ENCODE measurements around the gene TNIK. TPM values are rescaled to one million over a fixed set of nuclear protein-coding genes. Genes with fewer than 3 reads are reported as not detected.
"Not testable (repeated sequence)": the region's sequence is repeated elsewhere in the genome, so short reads cannot be mapped to it uniquely, and the experiment has no call there.

Gene TNIK
- total RNA-seq, 6 donors from 2014 or later = 23.2 to 74.4 (median 38.3) TPM

DNA sequence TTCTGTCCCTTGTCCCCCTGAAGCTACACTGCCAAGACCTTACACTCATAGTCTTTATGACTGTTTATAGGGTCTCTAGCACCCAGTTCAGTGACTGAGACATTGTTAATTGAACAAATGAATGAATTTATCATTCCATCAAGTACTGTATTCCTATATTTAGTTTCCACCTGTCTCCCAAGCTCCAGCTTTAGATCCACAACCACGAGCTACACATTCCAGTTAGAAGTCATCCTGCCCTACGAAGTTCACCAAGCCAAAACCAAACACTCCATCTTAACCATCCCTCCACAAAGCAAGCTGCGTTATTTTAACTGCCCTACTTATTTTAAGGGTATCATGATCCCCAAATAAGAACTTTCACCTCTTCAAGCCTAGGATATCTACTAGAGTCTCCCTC, 31.3 kb downstream of the TNIK start:
- Histone ChIP-seq H3K36me3 (no peaks in the 10 kb centered on the region), H3K9me3 (no peaks in the 10 kb centered on the region), H3K4me1 (no peaks in the 10 kb centered on the region), H3K27ac (no peak overlapping the region), H3K4me3 (no peak overlapping the region), H3K27me3 (no peaks in the 10 kb centered on the region)
- TF ChIP-seq POLR2A (IDR thresholded peaks at IDR 0.05) = no peak
- TF ChIP-seq, protein P1, sequence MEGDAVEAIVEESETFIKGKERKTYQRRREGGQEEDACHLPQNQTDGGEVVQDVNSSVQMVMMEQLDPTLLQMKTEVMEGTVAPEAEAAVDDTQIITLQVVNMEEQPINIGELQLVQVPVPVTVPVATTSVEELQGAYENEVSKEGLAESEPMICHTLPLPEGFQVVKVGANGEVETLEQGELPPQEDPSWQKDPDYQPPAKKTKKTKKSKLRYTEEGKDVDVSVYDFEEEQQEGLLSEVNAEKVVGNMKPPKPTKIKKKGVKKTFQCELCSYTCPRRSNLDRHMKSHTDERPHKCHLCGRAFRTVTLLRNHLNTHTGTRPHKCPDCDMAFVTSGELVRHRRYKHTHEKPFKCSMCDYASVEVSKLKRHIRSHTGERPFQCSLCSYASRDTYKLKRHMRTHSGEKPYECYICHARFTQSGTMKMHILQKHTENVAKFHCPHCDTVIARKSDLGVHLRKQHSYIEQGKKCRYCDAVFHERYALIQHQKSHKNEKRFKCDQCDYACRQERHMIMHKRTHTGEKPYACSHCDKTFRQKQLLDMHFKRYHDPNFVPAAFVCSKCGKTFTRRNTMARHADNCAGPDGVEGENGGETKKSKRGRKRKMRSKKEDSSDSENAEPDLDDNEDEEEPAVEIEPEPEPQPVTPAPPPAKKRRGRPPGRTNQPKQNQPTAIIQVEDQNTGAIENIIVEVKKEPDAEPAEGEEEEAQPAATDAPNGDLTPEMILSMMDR (IDR thresholded peaks at IDR 0.05) = no peak
- TF ChIP-seq EP300 (IDR thresholded peaks at IDR 0.05) = no peak
- no peak for TF ChIP-seq POLR2AphosphoS5 (IDR thresholded peaks at IDR 0.05)
- DNase-seq = no peak
- no peak for ATAC-seq (ENCODE audit: low FRiP score in 2 of 2)
- 90 to 91% methylated on average over 3 of the region's 3 CpGs for WGBS, 2 donors

DNA sequence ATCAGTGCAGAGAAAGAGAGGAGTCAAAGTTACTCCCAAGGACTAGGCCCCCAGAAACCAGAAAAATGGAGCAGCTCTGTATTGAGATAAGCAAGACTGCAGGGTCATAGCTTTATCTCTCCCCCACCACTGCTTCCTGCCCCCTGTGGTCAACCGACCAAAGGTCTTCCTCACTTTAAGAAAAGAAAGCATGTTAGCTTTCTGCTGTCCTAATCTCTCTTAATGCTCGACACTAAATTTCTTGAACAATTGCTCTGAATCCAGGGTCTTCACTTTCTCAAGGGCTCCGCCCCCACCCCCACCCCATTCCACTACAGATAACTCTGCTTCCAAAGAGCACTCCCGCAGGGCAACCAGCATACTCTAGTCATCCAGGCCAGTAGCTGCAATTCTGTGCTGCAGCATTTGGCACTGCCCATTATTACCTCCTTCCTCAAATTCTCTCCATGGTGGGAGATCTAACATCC, 31.9 kb downstream of the TNIK start:
- TF ChIP-seq POLR2AphosphoS5 (IDR thresholded peaks at IDR 0.05) (no peak), EP300 (IDR thresholded peaks at IDR 0.05) (no peak)
- ATAC-seq (ENCODE audit: low FRiP score in 2 of 2) (no peak), DNase-seq (no peak)
- H3K36me3 ChIP-seq = no peaks in the 10 kb centered on the region
- no peaks in the 10 kb centered on the region for H3K9me3 ChIP-seq
- no peak overlapping the region for H3K4me3 ChIP-seq
- no peaks in the 10 kb centered on the region for H3K27me3 ChIP-seq
- WGBS, 2 donors = 46 to 54% methylated on average over 4 of the region's 4 CpGs
- H3K27ac ChIP-seq = no peak overlapping the region
- H3K4me1 ChIP-seq = no peaks in the 10 kb centered on the region

DNA sequence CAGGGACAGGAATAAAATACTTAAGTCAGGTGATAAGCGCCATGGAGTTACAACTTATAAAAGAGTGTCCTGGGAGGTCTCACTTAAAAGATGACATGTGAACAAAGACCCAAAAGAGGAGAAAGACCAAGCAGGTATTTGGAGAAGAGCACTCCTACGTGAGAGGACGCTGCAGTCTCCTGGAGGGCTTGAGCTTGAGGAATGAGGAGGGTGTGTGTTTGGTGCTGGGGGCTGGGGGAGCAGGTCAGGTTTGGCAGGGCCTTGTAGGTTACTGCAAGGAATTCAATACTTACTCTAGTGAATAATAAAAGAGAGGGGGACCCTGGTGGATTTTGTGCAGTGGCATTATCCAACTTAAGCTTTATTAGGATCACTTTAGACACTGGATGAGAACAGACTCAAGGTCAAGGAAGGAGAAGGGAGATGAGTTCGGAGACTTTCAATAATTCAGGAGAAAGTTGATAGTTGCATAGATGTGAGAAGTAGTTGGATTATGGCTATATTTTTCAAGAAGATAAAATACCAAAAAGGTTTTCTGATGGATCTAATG, 32.4 kb downstream of the TNIK start:
- DNase-seq (no peak), ATAC-seq (ENCODE audit: low FRiP score in 2 of 2) (no peak)
- Histone ChIP-seq H3K36me3 (no peaks in the 10 kb centered on the region), H3K27me3 (no peaks in the 10 kb centered on the region), H3K27ac (no peak overlapping the region), H3K4me3 (no peak overlapping the region), H3K9me3 (no peaks in the 10 kb centered on the region), H3K4me1 (no peaks in the 10 kb centered on the region)
- TF ChIP-seq POLR2A (IDR thresholded peaks at IDR 0.05) (no peak), EP300 (IDR thresholded peaks at IDR 0.05) (no peak), POLR2AphosphoS5 (IDR thresholded peaks at IDR 0.05) (no peak)
- TF ChIP-seq, protein P1 (IDR thresholded peaks at IDR 0.05) = no peak
- WGBS, 2 donors = 81 to 87% methylated on average over 4 of the region's 4 CpGs

DNA sequence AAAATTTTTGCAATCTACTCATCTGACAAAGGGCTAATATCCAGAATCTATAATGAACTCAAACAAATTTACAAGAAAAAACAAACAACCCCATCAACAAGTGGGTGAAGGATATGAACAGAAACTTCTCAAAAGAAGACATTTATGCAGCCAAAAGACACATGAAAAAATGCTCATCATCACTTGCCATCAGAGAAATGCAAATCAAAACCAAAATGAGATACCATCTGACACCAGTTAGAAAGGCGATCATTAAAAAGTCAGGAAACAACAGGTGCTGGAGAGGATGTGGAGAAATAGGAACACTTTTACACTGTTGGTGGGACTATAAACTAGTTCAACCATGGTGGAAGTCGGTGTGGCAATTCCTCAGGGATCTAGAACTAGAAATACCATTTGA, 36.1 kb downstream of the TNIK start:
- H3K4me3 ChIP-seq; H3K27me3 ChIP-seq; H3K4me1 ChIP-seq; H3K36me3 ChIP-seq; H3K27ac ChIP-seq; ATAC-seq (ENCODE audit: low FRiP score in 2 of 2); H3K9me3 ChIP-seq; DNase-seq: not testable (repeated sequence)
- WGBS, 2 donors = 91 to 96% methylated on average over 2 of the region's 2 CpGs

DNA sequence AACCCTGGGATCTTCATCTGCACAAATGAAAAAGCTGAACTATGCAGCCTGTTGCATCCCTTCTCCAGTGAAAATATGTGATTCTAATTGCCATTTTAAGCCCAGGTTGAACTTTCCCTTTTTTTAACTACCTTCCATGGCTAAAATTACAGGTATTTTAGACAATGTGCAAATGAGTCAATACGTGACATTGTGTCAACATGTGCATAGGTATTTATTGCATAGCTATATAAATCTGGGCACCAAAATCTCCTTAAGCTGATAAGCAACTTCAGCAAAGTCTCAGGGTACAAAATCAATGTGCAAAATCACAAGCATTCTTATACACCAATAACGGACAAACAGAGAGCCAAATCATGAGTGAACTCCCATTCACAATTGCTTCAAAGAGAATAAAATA, 37.4 kb downstream of the TNIK start:
- not testable (repeated sequence) for H3K9me3 ChIP-seq; H3K27ac ChIP-seq; H3K36me3 ChIP-seq; DNase-seq; H3K4me1 ChIP-seq; H3K4me3 ChIP-seq; ATAC-seq (ENCODE audit: low FRiP score in 2 of 2); H3K27me3 ChIP-seq
- 66 to 84% methylated on average over 2 of the region's 2 CpGs for WGBS, 2 donors

DNA sequence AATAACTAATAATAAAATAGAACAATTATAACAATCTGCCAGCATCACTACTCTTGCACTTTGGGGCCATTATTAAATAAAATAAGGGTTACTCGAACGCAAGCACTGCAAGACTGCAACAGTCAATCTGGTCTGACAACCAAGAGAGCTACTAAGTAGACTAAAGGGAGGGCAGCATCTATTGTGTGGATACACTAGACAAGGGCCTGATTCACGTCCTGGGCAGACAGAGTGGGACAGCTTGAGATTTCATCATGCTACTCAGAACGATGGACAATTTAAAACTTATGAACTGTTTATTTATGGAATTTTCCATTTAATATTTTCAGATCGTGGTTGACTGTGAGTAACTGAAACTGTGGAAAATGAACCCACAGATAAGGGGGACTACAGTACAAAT, 39.5 kb downstream of the TNIK start:
- ATAC-seq (ENCODE audit: low FRiP score in 2 of 2) = peak; percentile 51
- DNase-seq = no peak
- Histone ChIP-seq H3K4me1 (no peaks in the 10 kb centered on the region), H3K27me3 (no peaks in the 10 kb centered on the region), H3K36me3 (no peaks in the 10 kb centered on the region), H3K9me3 (no peaks in the 10 kb centered on the region), H3K27ac (no peak overlapping the region), H3K4me3 (no peak overlapping the region)
- TF ChIP-seq POLR2AphosphoS5 (IDR thresholded peaks at IDR 0.05) = no peak
- 75 to 79% methylated on average over 5 of the region's 5 CpGs for WGBS, 2 donors

DNA sequence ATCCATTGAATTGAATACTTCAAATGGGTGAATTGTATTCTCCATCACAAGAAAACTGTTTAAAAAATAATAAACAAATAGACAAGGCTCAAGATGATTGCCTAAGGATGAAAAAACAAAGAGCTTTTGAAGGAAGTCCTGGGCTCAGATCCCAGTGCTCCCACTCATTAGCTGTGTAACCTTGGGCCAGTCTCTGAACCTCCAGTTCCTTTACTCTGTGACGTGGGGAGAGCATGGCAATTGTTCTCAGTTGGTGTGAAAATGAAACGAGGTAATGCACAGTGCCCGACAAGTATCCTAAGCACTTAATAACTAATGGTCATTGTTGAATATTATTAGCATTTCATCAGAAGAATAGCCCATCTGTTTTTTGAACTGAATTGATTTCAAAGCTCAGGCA, 40.7 kb downstream of the TNIK start:
- Histone ChIP-seq H3K4me1 (peaks cover 0 to 7% (median 0%) of the 10 kb centered on the region in 4 donors), H3K4me3 (no peak overlapping the region), H3K9me3 (no peaks in the 10 kb centered on the region), H3K27me3 (no peaks in the 10 kb centered on the region), H3K36me3 (no peaks in the 10 kb centered on the region), H3K27ac (no peak overlapping the region)
- 75 to 83% methylated on average over 3 of the region's 3 CpGs for WGBS, 2 donors
- TF ChIP-seq, protein P1 (IDR thresholded peaks at IDR 0.05) = no peak
- TF ChIP-seq POLR2A (IDR thresholded peaks at IDR 0.05) (no peak), EP300 (IDR thresholded peaks at IDR 0.05) (no peak), POLR2AphosphoS5 (IDR thresholded peaks at IDR 0.05) (no peak)
- ATAC-seq (ENCODE audit: low FRiP score in 2 of 2) (no peak), DNase-seq (no peak)

Data from upper lobe of left lung (tissue), 6 donors.